Tibial nerve (tissue), 4 donors: Measurements from ENCODE around the gene ZNF175.

Experiments used
- EP300 ChIP-seq, 2 donors: sonication (generic); formaldehyde crosslinking; IDR thresholded peaks; one replicate each; pipeline ENCODE4 v1.6.1; 2017; ENCODE audit warnings: antibody characterized with exemption in 2 of 2, mild to moderate bottlenecking in 1 of 2
- POLR2A ChIP-seq, 2 donors: fragments of 450-650 bp; IDR thresholded peaks; one replicate each; pipeline ENCODE4 v1.6.1; 2017; ENCODE audit warnings: antibody characterized with exemption in 2 of 2, mild to moderate bottlenecking in 2 of 2, moderate library complexity in 2 of 2
- TF ChIP-seq, protein P1 (sequence below), 5 experiments: fragments of 200-600 bp in 3 of 5; fragments of 450-650 bp in 2 of 5; sonication (generic) in 3 of 5; IDR thresholded peaks; one replicate each; pipeline ENCODE4 v1.5.1; 2016 to 2019; ENCODE audit warnings: antibody characterized with exemption in 5 of 5, mild to moderate bottlenecking in 3 of 5, moderate library complexity in 2 of 5

DNA sequence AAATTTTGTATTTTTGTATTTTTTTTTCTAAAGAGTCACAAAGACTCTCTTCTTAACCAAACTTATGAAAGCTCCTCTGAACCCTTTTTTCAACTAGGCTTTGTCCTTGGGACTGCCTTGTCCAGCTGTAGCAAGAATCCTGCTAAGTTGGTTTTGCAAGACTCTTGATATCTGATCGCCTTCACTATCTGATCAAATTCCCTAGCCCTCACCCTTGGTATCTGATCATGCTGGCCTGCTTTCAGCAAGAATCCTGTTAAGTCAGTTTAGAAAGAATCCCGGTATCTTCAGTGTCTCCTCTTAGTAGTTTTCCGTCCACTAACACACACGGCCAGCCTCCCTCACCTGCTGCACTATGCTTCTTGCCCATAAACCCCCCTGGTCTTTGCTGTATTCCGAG is 61.0 kb downstream of the ZNF175 start:
- TF ChIP-seq, protein P1, sequence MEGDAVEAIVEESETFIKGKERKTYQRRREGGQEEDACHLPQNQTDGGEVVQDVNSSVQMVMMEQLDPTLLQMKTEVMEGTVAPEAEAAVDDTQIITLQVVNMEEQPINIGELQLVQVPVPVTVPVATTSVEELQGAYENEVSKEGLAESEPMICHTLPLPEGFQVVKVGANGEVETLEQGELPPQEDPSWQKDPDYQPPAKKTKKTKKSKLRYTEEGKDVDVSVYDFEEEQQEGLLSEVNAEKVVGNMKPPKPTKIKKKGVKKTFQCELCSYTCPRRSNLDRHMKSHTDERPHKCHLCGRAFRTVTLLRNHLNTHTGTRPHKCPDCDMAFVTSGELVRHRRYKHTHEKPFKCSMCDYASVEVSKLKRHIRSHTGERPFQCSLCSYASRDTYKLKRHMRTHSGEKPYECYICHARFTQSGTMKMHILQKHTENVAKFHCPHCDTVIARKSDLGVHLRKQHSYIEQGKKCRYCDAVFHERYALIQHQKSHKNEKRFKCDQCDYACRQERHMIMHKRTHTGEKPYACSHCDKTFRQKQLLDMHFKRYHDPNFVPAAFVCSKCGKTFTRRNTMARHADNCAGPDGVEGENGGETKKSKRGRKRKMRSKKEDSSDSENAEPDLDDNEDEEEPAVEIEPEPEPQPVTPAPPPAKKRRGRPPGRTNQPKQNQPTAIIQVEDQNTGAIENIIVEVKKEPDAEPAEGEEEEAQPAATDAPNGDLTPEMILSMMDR (IDR thresholded peaks at IDR 0.05), result no peak
- TF ChIP-seq POLR2A (IDR thresholded peaks at IDR 0.05), result no peak
- no peak for TF ChIP-seq EP300 (IDR thresholded peaks at IDR 0.05)
